ENCODE results near the gene SHISA2. TPM values are rescaled to one million over a fixed set of nuclear protein-coding genes. Genes with fewer than 3 reads are reported as not detected.

SHISA2 gene
- total RNA-seq, 1 experiment from 2014 or later, result 1.2 TPM

DNA sequence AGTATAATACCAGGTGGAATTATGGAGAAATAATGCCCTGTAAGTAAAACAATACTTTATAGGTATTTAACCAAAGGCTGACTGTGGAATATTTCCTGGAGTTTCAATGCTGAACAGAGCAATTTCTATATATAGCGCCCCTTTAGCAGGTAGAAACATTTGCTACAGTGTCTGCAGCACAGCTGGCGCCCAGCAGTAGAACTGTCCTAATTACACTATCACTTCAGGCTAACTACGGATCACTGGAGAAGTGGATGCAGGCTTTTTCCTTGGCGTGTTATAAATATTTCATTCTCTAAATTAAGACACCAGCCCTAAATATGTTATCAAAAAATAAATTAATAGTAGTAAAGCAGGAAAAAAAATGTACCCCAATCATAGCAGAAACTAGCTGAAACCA, 3.1 kb downstream of the SHISA2 start:
- Mint-ChIP-seq H3K27me3 (ENCODE audit: insufficient read depth, unreplicated experiment) (no peaks in the 10 kb centered on the region), H3K4me3 (ENCODE audit: unreplicated experiment) (no peak overlapping the region), H3K4me1 (ENCODE audit: insufficient read depth, unreplicated experiment) (no peaks in the 10 kb centered on the region), H3K9me3 (ENCODE audit: unreplicated experiment) (no peaks in the 10 kb centered on the region), H3K27ac (ENCODE audit: low read depth, unreplicated experiment) (no peak overlapping the region), H3K36me3 (ENCODE audit: insufficient read depth, unreplicated experiment) (no peaks in the 10 kb centered on the region)
- CTCF ChIA-PET, result interaction anchor here (0.5 kb wide), 1 partner anchor 23 kb away, joined by 3 read pairs; no protein-coding TSS in a partner anchor
- intact Hi-C loops (cut with micrococcal nuclease), result no loop called here
- no peak for DNase-seq (ENCODE audit: unreplicated experiment)
- TF ChIP-seq, protein P1, sequence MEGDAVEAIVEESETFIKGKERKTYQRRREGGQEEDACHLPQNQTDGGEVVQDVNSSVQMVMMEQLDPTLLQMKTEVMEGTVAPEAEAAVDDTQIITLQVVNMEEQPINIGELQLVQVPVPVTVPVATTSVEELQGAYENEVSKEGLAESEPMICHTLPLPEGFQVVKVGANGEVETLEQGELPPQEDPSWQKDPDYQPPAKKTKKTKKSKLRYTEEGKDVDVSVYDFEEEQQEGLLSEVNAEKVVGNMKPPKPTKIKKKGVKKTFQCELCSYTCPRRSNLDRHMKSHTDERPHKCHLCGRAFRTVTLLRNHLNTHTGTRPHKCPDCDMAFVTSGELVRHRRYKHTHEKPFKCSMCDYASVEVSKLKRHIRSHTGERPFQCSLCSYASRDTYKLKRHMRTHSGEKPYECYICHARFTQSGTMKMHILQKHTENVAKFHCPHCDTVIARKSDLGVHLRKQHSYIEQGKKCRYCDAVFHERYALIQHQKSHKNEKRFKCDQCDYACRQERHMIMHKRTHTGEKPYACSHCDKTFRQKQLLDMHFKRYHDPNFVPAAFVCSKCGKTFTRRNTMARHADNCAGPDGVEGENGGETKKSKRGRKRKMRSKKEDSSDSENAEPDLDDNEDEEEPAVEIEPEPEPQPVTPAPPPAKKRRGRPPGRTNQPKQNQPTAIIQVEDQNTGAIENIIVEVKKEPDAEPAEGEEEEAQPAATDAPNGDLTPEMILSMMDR (IDR thresholded peaks at IDR 0.05; ENCODE audit: unreplicated experiment), result no peak
- POLR2A ChIA-PET, result interaction anchor here (0.6 to 0.7 kb wide), 2 partner anchors 26 to 138 kb away, joined by 3 to 4 read pairs; no protein-coding TSS in a partner anchor
- BruUV-seq (replicated peaks), result no TSS peak

DNA sequence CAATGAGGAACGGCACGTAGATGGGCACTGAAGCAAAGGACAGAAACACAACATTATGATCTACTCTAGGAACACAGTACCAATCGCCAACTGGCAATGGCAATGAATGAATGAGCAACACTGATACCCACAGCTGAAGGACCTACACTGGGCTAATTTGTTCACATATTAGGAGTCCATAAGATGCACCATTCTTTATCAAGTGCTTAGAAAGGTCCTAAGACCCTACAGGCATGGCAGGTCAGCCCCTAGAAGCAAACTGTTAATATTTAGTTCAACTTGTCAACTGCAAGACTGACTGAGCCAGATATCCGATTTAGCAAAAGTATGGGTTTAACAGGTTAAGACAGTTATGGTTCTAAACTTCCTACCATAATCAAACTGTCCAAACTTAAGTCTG, 4.8 kb downstream of the SHISA2 start:
- CTCF ChIA-PET, result no interaction called here
- no peak overlapping the region for H3K4me3 Mint-ChIP-seq (ENCODE audit: unreplicated experiment)
- no TSS peak for BruUV-seq (replicated peaks)
- intact Hi-C loops (cut with micrococcal nuclease), result no loop called here
- no peaks in the 10 kb centered on the region for H3K9me3 Mint-ChIP-seq (ENCODE audit: unreplicated experiment)
- POLR2A ChIA-PET, result no interaction called here
- TF ChIP-seq, protein P1 (IDR thresholded peaks at IDR 0.05; ENCODE audit: unreplicated experiment), result no peak
- no peak for DNase-seq (ENCODE audit: unreplicated experiment)
- H3K27ac Mint-ChIP-seq (ENCODE audit: low read depth, unreplicated experiment), result no peak overlapping the region
- H3K27me3 Mint-ChIP-seq (ENCODE audit: insufficient read depth, unreplicated experiment), result no peaks in the 10 kb centered on the region
- H3K4me1 Mint-ChIP-seq (ENCODE audit: insufficient read depth, unreplicated experiment), result no peaks in the 10 kb centered on the region
- no peaks in the 10 kb centered on the region for H3K36me3 Mint-ChIP-seq (ENCODE audit: insufficient read depth, unreplicated experiment)

DNA sequence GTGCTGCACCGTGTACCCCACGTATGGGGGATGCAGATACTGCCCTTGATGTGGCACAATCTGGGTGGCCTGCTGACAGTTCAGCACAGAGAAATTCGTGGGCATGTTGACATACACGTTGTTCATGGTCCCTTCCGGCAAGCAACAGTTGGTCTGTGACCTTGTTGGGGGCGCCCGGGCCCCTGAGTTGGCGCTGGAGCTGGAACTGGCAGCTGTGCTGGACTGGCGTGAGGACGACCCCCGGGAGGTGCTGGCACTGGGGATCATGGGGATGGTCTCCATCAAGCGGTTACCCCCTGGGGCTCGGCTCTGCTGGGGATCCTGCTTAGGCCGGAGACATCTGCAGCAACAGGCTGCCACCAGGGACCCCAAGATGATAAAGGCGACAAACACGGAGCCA, 5.2 kb downstream of the SHISA2 start:
- H3K27ac Mint-ChIP-seq (ENCODE audit: low read depth, unreplicated experiment), result no peak overlapping the region
- TF ChIP-seq, protein P1 (IDR thresholded peaks at IDR 0.05; ENCODE audit: unreplicated experiment), result no peak
- CTCF ChIA-PET, result no interaction called here
- intact Hi-C loops (cut with micrococcal nuclease), result no loop called here
- no peaks in the 10 kb centered on the region for H3K36me3 Mint-ChIP-seq (ENCODE audit: insufficient read depth, unreplicated experiment)
- H3K4me3 Mint-ChIP-seq (ENCODE audit: unreplicated experiment), result no peak overlapping the region
- H3K4me1 Mint-ChIP-seq (ENCODE audit: insufficient read depth, unreplicated experiment), result no peaks in the 10 kb centered on the region
- no peaks in the 10 kb centered on the region for H3K9me3 Mint-ChIP-seq (ENCODE audit: unreplicated experiment)
- BruUV-seq (replicated peaks), result no TSS peak
- DNase-seq (ENCODE audit: unreplicated experiment), result no peak
- H3K27me3 Mint-ChIP-seq (ENCODE audit: insufficient read depth, unreplicated experiment), result no peaks in the 10 kb centered on the region
- POLR2A ChIA-PET, result no interaction called here

DNA sequence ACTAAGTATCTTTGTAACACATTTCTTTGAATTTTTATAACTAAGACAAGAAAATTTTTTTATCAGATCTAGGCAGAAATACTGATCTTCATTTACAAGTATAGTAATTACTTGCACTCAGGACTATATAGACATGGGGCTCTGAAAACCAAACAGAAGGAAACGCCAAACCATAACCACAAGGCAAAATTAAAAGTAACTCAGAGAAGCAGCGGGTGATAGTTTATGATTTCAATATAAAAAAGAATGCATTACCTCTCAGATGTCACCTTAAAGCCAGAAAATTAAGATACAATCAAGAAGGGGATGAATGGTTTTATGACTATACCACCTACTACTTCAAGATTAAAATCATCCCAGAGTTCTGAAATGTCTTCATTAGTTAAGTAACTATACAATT, 6.7 kb downstream of the SHISA2 start:
- Mint-ChIP-seq H3K36me3 (ENCODE audit: insufficient read depth, unreplicated experiment) (no peaks in the 10 kb centered on the region), H3K27me3 (ENCODE audit: insufficient read depth, unreplicated experiment) (no peaks in the 10 kb centered on the region), H3K4me3 (ENCODE audit: unreplicated experiment) (no peak overlapping the region), H3K4me1 (ENCODE audit: insufficient read depth, unreplicated experiment) (no peaks in the 10 kb centered on the region), H3K9me3 (ENCODE audit: unreplicated experiment) (no peaks in the 10 kb centered on the region), H3K27ac (ENCODE audit: low read depth, unreplicated experiment) (no peak overlapping the region)
- CTCF ChIA-PET, result no interaction called here
- POLR2A ChIA-PET, result interaction anchor here (0.9 kb wide), 1 partner anchor 87 kb away, joined by 3 read pairs; no protein-coding TSS in a partner anchor
- no TSS peak for BruUV-seq (replicated peaks)
- TF ChIP-seq, protein P1 (IDR thresholded peaks at IDR 0.05; ENCODE audit: unreplicated experiment), result no peak
- intact Hi-C loops (cut with micrococcal nuclease), result no loop called here
- DNase-seq (ENCODE audit: unreplicated experiment), result no peak

Measured in MCF 10A (cell line).